Esophagus muscularis mucosa (tissue), 3 donors: Measurements from ENCODE around the gene MTPN.

ENCODE experiments used
- CTCF ChIP-seq, 3 experiments: fragments of 200-600 bp in 2 of 3; fragments of 450-650 bp in 1 of 3; sonication (generic) in 2 of 3; IDR thresholded peaks; one replicate each; pipeline ENCODE4 v1.5.1; 2017 to 2019; ENCODE audit warnings: antibody characterized with exemption in 3 of 3, mild to moderate bottlenecking in 2 of 3, moderate library complexity in 1 of 3
- EP300 ChIP-seq: sonication (generic); formaldehyde crosslinking; IDR thresholded peaks from one replicate; pipeline ENCODE4 v1.6.1; 2017; ENCODE audit warnings: antibody characterized with exemption

DNA sequence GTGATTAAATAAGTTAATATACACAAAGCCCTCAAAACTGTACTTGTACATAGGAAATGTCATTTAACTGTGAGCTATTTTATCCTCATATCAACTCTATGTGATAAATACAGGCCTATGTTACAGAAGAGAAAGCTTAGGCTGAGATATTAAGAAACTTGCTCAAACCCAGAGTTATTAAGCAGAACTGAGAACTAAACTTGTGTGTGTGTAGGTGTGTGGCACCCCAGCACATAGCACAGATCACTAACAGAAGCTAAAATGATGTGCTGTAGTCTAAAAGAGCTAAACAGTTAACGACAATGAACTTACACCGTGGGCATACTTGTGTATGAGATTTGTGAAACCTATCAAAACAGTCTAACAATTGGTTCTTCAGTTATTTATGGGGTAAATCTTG lies 34.5 kb downstream of the MTPN start:
- TF ChIP-seq CTCF (IDR thresholded peaks at IDR 0.05) = no peak
- TF ChIP-seq EP300 = no peak
